Tibial nerve (tissue), 4 donors: ENCODE data around the gene PTPRD.
"Not testable (repeated sequence)": the region's sequence is repeated elsewhere in the genome, so short reads cannot be mapped to it uniquely, and the experiment has no call there.

Experiments used
- CTCF ChIP-seq, 5 experiments: fragments of 200-600 bp in 3 of 5; fragments of 450-650 bp in 2 of 5; sonication (generic) in 3 of 5; IDR thresholded peaks; one replicate each; pipeline ENCODE4 v1.5.1; 2016 to 2019; ENCODE audit warnings: antibody characterized with exemption in 5 of 5, mild to moderate bottlenecking in 3 of 5, moderate library complexity in 2 of 5
- EP300 ChIP-seq, 2 donors: sonication (generic); formaldehyde crosslinking; IDR thresholded peaks; one replicate each; pipeline ENCODE4 v1.6.1; 2017; ENCODE audit warnings: antibody characterized with exemption in 2 of 2, mild to moderate bottlenecking in 1 of 2
- POLR2A ChIP-seq, 2 donors: fragments of 450-650 bp; IDR thresholded peaks; one replicate each; pipeline ENCODE4 v1.6.1; 2017; ENCODE audit warnings: antibody characterized with exemption in 2 of 2, mild to moderate bottlenecking in 2 of 2, moderate library complexity in 2 of 2

DNA sequence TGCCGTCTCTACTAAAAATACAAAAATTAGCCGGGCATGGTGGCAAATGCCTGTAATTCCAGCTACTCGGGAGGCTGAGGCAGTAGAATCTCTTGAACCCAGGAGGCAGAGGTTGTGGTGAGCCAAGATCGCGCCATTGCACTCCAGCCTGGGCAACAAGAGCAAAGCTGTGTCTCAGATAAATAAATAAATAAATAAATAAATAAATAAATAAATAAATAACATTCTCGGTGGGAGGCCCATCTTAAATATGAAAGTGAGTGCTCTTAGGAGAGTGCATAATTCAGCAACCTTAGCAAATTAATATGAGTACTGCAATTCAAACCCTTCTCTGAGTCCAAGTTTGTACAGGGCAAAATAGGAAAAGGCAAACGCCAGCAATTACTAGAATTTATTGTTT is 1302.1 kb downstream of the PTPRD start:
- not testable (repeated sequence) for TF ChIP-seq CTCF, POLR2A, EP300 (IDR thresholded peaks at IDR 0.05)
